GM23248 (cell line): ENCODE measurements around the gene TUSC2. TPM values are rescaled to one million over a fixed set of nuclear protein-coding genes. Genes with fewer than 3 reads are reported as not detected.

Source experiments
- DNase-seq: peaks from one replicate; pipeline ENCODE4 v3.0.0-alpha.2; 2015
- H2AFZ ChIP-seq: fragments of 200-600 bp; sonication (generic); 2 replicates; pipeline ENCODE4 v1.6.1; 2016; ENCODE audit warnings: antibody characterized with exemption
- H3F3A ChIP-seq: fragments of 200-600 bp; sonication (generic); 2 replicates; pipeline ENCODE4 v1.6.1; 2016; ENCODE audit warnings: mild to moderate bottlenecking, antibody characterized with exemption, mixed run types; ENCODE audit not compliant: insufficient read depth
- H3K27ac ChIP-seq: fragments of 200-600 bp; sonication (generic); 2 replicates; pipeline ENCODE4 v1.5.1; 2016; ENCODE audit warnings: mild to moderate bottlenecking
- H3K27me3 ChIP-seq: fragments of 200-600 bp; sonication (generic); replicated peaks from 2 replicates; pipeline ENCODE4 v1.6.1; 2016; ENCODE audit warnings: mild to moderate bottlenecking; ENCODE audit not compliant: insufficient read depth
- H3K36me3 ChIP-seq: fragments of 200-600 bp; sonication (generic); 2 replicates; pipeline ENCODE4 v1.6.1; 2016; ENCODE audit warnings: low read depth, mild to moderate bottlenecking
- H3K4me1 ChIP-seq: fragments of 200-600 bp; sonication (generic); 2 replicates; pipeline ENCODE4 v1.6.1; 2016; ENCODE audit warnings: mild to moderate bottlenecking; ENCODE audit not compliant: insufficient read depth
- H3K4me2 ChIP-seq: fragments of 200-600 bp; sonication (generic); one replicate; pipeline ENCODE4 v1.6.1; 2016; ENCODE audit warnings: mild to moderate bottlenecking; ENCODE audit not compliant: unreplicated experiment
- H3K4me3 ChIP-seq: fragments of 200-600 bp; sonication (generic); 2 replicates; pipeline ENCODE4 v1.5.1; 2016; ENCODE audit warnings: mild to moderate bottlenecking
- H3K79me2 ChIP-seq: fragments of 200-600 bp; sonication (generic); 2 replicates; pipeline ENCODE4 v1.6.1; 2016; ENCODE audit warnings: mild to moderate bottlenecking; ENCODE audit not compliant: insufficient read depth
- H3K9ac ChIP-seq: fragments of 200-600 bp; sonication (generic); 2 replicates; pipeline ENCODE4 v1.6.1; 2016; ENCODE audit warnings: mild to moderate bottlenecking
- H3K9me2 ChIP-seq: fragments of 200-600 bp; sonication (generic); 2 replicates; pipeline ENCODE4 v1.6.1; 2016; ENCODE audit warnings: mixed run types, mild to moderate bottlenecking, moderate library complexity; ENCODE audit not compliant: insufficient read depth
- H3K9me3 ChIP-seq: fragments of 200-600 bp; sonication (generic); one replicate; pipeline ENCODE4 v1.6.1; 2017; ENCODE audit warnings: low read depth
- H4K20me1 ChIP-seq: fragments of 200-600 bp; sonication (generic); 2 replicates; pipeline ENCODE4 v1.6.0; 2016; ENCODE audit not compliant: insufficient read depth
- EZH2 ChIP-seq: fragments of 200-600 bp; sonication (generic); IDR thresholded peaks from 2 replicates; pipeline ENCODE4 v1.6.1; 2018; ENCODE audit warnings: antibody characterized with exemption, mild to moderate bottlenecking; ENCODE audit not compliant: insufficient read depth, poor library complexity, severe bottlenecking
- EZH2phosphoT487 ChIP-seq: fragments of 200-600 bp; sonication (generic); IDR thresholded peaks from 2 replicates; pipeline ENCODE4 v1.6.1; 2018; ENCODE audit warnings: antibody characterized with exemption, moderate library complexity, mild to moderate bottlenecking, low read depth; ENCODE audit not compliant: insufficient read depth
- WGBS, 2 experiments: methylation state at CpG; one replicate each; pipeline ENCODE4 v1.1.6; 2015 to 2017; ENCODE audit warnings: low lambda C conversion rate in 2 of 2, low coverage in 1 of 2; ENCODE audit errors: missing lambda C conversion rate in 2 of 2; 5-methylcytosine and 5-hydroxymethylcytosine counted together
- in situ Hi-C: fragments of 300-500 bp; cut with MboI; formaldehyde crosslinking; loops from 2 replicates; pipeline ENCODE4 v1.15.0; 2020
- polyA plus RNA-seq: library from polyadenylated mRNA; unstranded; fragments of >200 nt; fragmentation: Nextera tagmentation; extraction: Ambion mirVana; gene quantifications from 2 replicates; pipeline ENCODE4 v1.2.1, GENCODE V29; 2016
- total RNA-seq: library from RNA; depleted of rRNA; stranded (reverse); fragments of >200 nt; shearing (Covaris generic); gene quantifications from 2 replicates; pipeline ENCODE4 v1.2.3, GENCODE V29; 2014

The TUSC2 gene
- total and polyA plus RNA-seq, 2 experiments from 2014 or later: 32.5 to 46.5 TPM

DNA sequence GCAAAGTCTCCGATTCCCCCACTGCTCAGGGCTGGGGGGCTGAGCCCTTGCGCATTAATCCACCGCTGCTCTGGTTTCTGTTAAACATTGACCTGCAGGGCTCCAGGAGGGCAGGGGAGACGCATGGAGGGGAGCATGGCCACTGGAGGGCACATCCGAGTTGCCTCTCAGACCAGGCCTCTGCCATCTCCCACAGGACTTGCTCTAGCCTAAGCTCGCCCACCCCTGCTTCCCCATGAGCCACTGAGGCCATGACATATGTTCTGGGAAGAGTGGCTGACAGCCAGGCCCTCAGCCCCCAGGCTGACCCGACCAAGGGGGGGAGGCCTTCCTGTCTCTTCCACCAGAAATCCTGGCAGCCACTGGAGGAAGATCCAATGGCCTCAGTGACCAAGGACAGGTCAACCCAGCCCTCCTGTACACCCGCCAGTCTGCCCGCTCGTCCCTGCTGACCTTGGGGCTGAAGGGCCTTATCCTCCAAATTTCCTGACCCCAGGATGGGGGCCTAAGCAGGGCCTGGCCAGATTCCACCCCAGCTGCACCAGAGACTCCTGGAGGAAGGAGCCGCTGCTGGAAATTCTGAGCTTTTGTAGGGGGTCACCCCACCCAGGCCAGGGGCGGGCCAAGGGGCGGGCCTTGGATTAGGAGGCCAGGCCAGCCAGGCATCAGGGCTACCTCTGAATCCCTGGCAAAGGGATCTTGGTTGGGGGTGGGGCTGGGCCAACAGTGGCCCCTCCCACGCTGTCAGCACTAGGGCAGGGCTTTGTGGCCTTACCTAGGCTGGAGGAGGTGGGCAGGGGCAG lies 24.8 kb downstream of the TUSC2 start, which contains the start of gene HYAL1:
Gene HYAL1, minus strand, starts transcription at position 562 of the 803 bp plus-strand sequence. CDS start 618 bp downstream, outside the sequence.
- in situ Hi-C loops: no loop called here

DNA sequence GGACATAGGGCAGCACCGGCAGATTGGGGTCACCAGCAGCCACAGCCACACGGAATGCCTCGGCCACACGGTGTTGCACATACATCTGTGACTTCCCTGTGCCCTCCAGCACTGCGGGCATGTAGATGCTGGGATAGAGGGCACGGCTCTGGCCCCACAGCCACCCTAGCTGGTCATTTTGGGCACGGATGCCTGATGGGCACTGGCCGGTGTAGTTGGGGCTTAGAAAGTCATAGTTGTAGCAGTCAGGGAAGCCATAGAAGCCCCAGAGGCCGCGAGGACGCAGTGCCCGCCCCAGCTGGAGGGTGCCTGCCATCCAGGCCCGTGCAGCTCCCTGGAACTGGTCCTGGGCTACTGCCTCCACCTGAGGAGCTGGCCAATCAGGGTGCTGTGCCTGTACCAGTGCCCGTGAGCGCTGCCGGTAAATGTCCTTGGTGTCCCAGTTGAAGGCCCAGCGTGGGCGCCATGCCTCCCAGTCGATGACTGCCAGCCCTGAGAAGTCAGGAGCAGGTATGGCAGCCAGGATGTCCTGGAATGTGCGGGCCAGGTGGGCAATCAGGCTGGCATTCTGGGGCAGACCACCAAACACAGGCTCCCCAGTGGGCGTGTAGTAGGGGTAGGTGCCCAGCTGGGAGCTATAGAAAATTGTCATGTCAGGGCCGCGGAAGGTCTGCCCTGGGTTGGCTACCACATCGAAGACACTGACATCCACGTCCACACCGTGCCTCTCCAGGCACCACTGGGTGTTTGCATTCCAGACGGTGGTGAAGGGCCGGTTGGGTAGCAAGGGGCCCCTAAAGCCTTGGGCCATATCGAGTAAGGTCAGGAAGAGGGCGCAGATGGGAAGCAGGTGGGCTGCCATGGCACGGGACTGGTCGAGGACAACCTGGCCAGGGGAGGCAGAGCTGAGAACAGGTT lies 25.7 kb downstream of the TUSC2 start:
- H3K79me2 ChIP-seq: no peaks in the 10 kb centered on the region
- no peak overlapping the region for H3K4me3 ChIP-seq
- TF ChIP-seq EZH2phosphoT487: no peak
- no peak for TF ChIP-seq EZH2
- H3K9ac ChIP-seq: no peak overlapping the region
- in situ Hi-C loops: no loop called here
- no peak overlapping the region for H3K27ac ChIP-seq
- no peaks in the 10 kb centered on the region for H3K36me3 ChIP-seq
- no peak for DNase-seq
- no peak overlapping the region for H2AFZ ChIP-seq
- H3K4me1 ChIP-seq: peaks cover 11% of the 10 kb centered on the region
- no peaks in the 10 kb centered on the region for H3K27me3 ChIP-seq
- no peaks in the 10 kb centered on the region for H3K9me3 ChIP-seq
- 85 to 86% methylated on average over 32 of the region's 32 CpGs for WGBS, 2 experiments
- H3K4me2 ChIP-seq: no peak overlapping the region
- no peaks in the 10 kb centered on the region for H3K9me2 ChIP-seq
- peaks cover 11% of the 10 kb centered on the region for H3F3A ChIP-seq
- no peaks in the 10 kb centered on the region for H4K20me1 ChIP-seq

More for the DNA sequence above, 24.8 kb downstream of the TUSC2 start, which contains the start of gene HYAL1:
- no peak within 1 kb of the TSS for H3K4me3 ChIP-seq
- 62 to 68% methylated on average over 13 to 14 of the region's 14 CpGs for WGBS, 2 experiments
- H3K27ac ChIP-seq: no peak within 1 kb of the TSS
- TF ChIP-seq EZH2 (no peak), EZH2phosphoT487 (no peak)
- no peaks in the 10 kb centered on the region for H4K20me1 ChIP-seq
- no peaks in the 10 kb centered on the region for H3K27me3 ChIP-seq
- no peak within 1 kb of the TSS for H3K9ac ChIP-seq
- DNase-seq: no peak
- peaks cover 11% of the 10 kb centered on the region for H3K4me1 ChIP-seq
- no peak within 1 kb of the TSS for H3K4me2 ChIP-seq
- no peaks in the 10 kb centered on the region for H3K79me2 ChIP-seq
- no peaks in the 10 kb centered on the region for H3K9me2 ChIP-seq
- H2AFZ ChIP-seq: no peak within 1 kb of the TSS
- no peaks in the 10 kb centered on the region for H3K9me3 ChIP-seq
- H3F3A ChIP-seq: peaks cover 11% of the 10 kb centered on the region
- no peaks in the 10 kb centered on the region for H3K36me3 ChIP-seq

DNA sequence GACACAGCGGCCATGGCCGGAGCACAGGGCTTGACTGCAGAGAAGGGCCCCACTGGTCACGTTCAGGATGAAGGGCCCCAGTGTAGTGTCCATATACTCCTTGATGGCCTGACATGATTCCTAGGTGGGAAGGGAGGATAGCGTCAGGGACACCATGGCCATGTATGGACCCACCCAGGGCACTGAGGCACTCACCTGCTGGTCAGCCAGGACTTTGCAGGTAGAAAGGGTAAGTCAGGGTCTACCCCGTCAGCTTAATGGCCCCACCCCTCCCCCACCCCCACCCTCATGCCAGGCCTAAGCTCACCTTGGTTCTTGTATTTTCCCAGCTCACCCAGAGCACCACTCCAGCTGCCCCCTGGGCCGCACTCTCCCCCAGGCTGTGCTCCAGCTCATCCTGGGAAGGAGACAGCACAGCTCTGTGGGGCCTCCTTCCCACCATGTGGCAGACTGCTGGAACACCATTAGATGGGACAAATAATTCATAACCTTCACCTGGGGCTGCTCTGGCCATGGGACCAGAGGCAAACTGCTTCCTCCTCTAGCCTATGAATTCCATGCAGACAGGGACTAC lies 27.3 kb downstream of the TUSC2 start:
- Histone ChIP-seq H3K4me3 (peak overlapping the region; percentile 68), H3K4me2 (peak overlapping the region; percentile 80), H3K27me3 (no peaks in the 10 kb centered on the region), H3K36me3 (no peaks in the 10 kb centered on the region), H3K79me2 (no peaks in the 10 kb centered on the region), H3F3A (peaks cover 11% of the 10 kb centered on the region), H3K27ac (peak overlapping the region; percentile 89), H2AFZ (no peak overlapping the region), H3K9me2 (no peaks in the 10 kb centered on the region), H3K9ac (peak overlapping the region; percentile 82), H3K9me3 (no peaks in the 10 kb centered on the region), H4K20me1 (no peaks in the 10 kb centered on the region), H3K4me1 (peaks cover 11% of the 10 kb centered on the region)
- in situ Hi-C loops: no loop called here
- WGBS, 2 experiments: 83 to 94% methylated on average over 5 to 6 of the region's 6 CpGs
- no peak for DNase-seq
- TF ChIP-seq EZH2: no peak
- no peak for TF ChIP-seq EZH2phosphoT487

DNA sequence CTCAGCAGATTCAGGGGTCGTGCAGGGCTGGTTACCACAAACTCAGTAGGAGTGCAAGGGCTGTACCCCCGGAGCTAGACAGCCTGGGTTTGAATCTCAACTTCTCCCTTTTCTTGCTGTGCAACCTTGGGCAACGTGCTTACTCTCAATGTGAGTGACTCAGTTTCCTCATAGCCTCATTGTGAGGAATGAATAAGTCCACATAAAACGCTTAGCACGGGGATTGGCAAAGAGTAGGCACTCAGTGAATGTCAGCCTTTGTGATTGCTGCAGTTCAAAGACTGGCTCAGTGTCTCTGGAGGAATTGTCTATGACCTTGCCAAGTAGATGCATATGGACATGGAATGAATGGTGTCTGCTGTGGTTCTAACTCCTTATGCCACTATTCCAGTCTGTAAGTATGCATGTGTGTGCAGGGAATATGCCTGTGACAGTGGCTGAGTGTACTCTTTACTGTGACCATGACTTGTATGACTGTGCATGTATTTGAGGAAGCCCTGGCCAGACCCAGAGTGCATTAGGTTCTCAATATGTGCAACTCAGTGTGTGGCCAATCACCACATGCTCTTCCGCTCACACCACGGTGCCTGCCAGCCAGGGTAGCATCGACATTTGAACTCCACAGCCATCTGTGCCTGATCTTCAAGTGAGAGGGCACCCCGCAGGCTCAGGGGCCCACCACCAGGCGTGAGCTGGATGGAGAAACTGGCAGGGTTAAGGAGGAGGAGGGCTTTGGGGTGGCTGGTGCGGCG lies 27.9 kb downstream of the TUSC2 start:
- DNase-seq: peak; percentile 86
- H3K9me2 ChIP-seq: no peaks in the 10 kb centered on the region
- H3K27me3 ChIP-seq: no peaks in the 10 kb centered on the region
- TF ChIP-seq EZH2 (no peak), EZH2phosphoT487 (no peak)
- no peaks in the 10 kb centered on the region for H4K20me1 ChIP-seq
- H3K4me3 ChIP-seq: peak overlapping the region; percentile 68
- no peaks in the 10 kb centered on the region for H3K79me2 ChIP-seq
- H3K4me1 ChIP-seq: peaks cover 11% of the 10 kb centered on the region
- peaks cover 11% of the 10 kb centered on the region for H3F3A ChIP-seq
- peak overlapping the region; percentile 80 for H3K4me2 ChIP-seq
- H3K9ac ChIP-seq: peak overlapping the region; percentile 82
- in situ Hi-C loops: no loop called here
- no peaks in the 10 kb centered on the region for H3K9me3 ChIP-seq
- 33 to 36% methylated on average over 12 of the region's 12 CpGs for WGBS, 2 experiments
- H3K27ac ChIP-seq: peak overlapping the region; percentile 89
- peak overlapping the region; percentile 75 for H2AFZ ChIP-seq
- no peaks in the 10 kb centered on the region for H3K36me3 ChIP-seq
